Endodermal cell (in vitro differentiated cells): ENCODE results near the gene BICD2. TPM values are rescaled to one million over a fixed set of nuclear protein-coding genes. Genes with fewer than 3 reads are reported as not detected.

Experiments used
- DNase-seq: peaks from one replicate; pipeline ENCODE4 v3.0.0-alpha.2; 2017
- H3K27ac ChIP-seq: 2 replicates; pipeline ENCODE4 v1.5.1; 2013; ENCODE audit warnings: mild to moderate bottlenecking, low read depth, low read length, moderate library complexity
- H3K27me3 ChIP-seq: 2 replicates; pipeline ENCODE4 v1.6.1; 2013; ENCODE audit warnings: mild to moderate bottlenecking, low read length, moderate library complexity; ENCODE audit not compliant: insufficient read depth, control insufficient read depth, poor library complexity, severe bottlenecking
- H3K36me3 ChIP-seq: 2 replicates; pipeline ENCODE4 v1.7.0; 2013; ENCODE audit warnings: mild to moderate bottlenecking, low read length, moderate library complexity; ENCODE audit not compliant: control insufficient read depth, insufficient read depth
- H3K4me1 ChIP-seq: one replicate; pipeline ENCODE4 v1.7.0; 2013; ENCODE audit warnings: low read length; ENCODE audit not compliant: control insufficient read depth, insufficient read depth
- H3K4me3 ChIP-seq: 2 replicates; pipeline ENCODE4 v1.5.1; 2013; ENCODE audit warnings: mild to moderate bottlenecking, low read length, moderate library complexity
- H3K9ac ChIP-seq: 2 replicates; pipeline ENCODE4 v1.6.1; 2013; ENCODE audit warnings: mild to moderate bottlenecking, low read length, moderate library complexity; ENCODE audit not compliant: poor library complexity, severe bottlenecking; ENCODE audit errors: extremely low read depth
- H3K9me3 ChIP-seq: 2 replicates; pipeline ENCODE4 v1.6.1; 2013; ENCODE audit warnings: mild to moderate bottlenecking, low read length, moderate library complexity; ENCODE audit not compliant: control insufficient read depth
- H3K27ac Mint-ChIP-seq: 2 replicates; pipeline ENCODE4 v1.8.0; 2020; ENCODE audit warnings: mixed read lengths
- H3K27me3 Mint-ChIP-seq: 2 replicates; pipeline ENCODE4 v1.8.0; 2021; ENCODE audit warnings: mild to moderate bottlenecking, mixed read lengths; ENCODE audit not compliant: insufficient read depth
- H3K36me3 Mint-ChIP-seq: 2 replicates; pipeline ENCODE4 v1.8.0; 2020; ENCODE audit warnings: low read depth, mixed read lengths
- H3K4me1 Mint-ChIP-seq: 2 replicates; pipeline ENCODE4 v1.8.0; 2020; ENCODE audit warnings: mixed read lengths
- H3K4me3 Mint-ChIP-seq: 2 replicates; pipeline ENCODE4 v1.8.0; 2020; ENCODE audit warnings: mild to moderate bottlenecking, moderate library complexity, mixed read lengths
- H3K9me3 Mint-ChIP-seq: 2 replicates; pipeline ENCODE4 v1.8.0; 2020; ENCODE audit warnings: mild to moderate bottlenecking, mixed read lengths
- CTCF ChIP-seq: fragments of 200-600 bp; sonication (generic); conservative IDR thresholded peaks from 2 replicates; pipeline ENCODE4 v1.5.0; 2021; ENCODE audit warnings: antibody characterized with exemption, mild to moderate bottlenecking
- WGBS, 2 experiments: methylation state at CpG; one replicate each; pipeline versions ENCODE4 v1.1.5 to v1.1.7; 2013; ENCODE audit warnings: missing lambda C conversion rate in 2 of 2, mixed read lengths in 1 of 2; ENCODE audit not compliant: insufficient coverage in 1 of 2, insufficient read length in 1 of 2; 5-methylcytosine and 5-hydroxymethylcytosine counted together
- total RNA-seq, 2 donors: library from RNA; stranded (reverse); fragmentation: NEBNext Ultra II Directional in 1 of 2; extraction: Animal tissue kit (Norgen Biotek cat#: 25700) in 1 of 2; gene quantifications; 2 replicates in 1 of 2; 3 replicates in 1 of 2; pipeline ENCODE4 v1.2.1, GENCODE V29; 2021

BICD2 gene
- total RNA-seq, 2 donors from 2014 or later = 20.7 to 20.9 TPM

- H3K4me1 ChIP-seq = no peaks in the 10 kb centered on the region
- 92% methylated on average over 8 of the region's 8 CpGs; no CpG with 5 or more reads in 1 of the 2 experiments for WGBS, 2 experiments
- peak; percentile 19 for DNase-seq
- no peak overlapping the region for H3K4me3 ChIP-seq
- Mint-ChIP-seq H3K36me3 (no peaks in the 10 kb centered on the region), H3K27ac (no peak overlapping the region), H3K27me3 (peaks cover 2% of the 10 kb centered on the region), H3K4me1 (no peaks in the 10 kb centered on the region), H3K9me3 (peaks cover 2% of the 10 kb centered on the region), H3K4me3 (no peak overlapping the region)
- H3K27ac ChIP-seq = no peak overlapping the region
- no peak for TF ChIP-seq CTCF
- no peaks in the 10 kb centered on the region for H3K36me3 ChIP-seq
- no peak overlapping the region for H3K9ac ChIP-seq
- H3K9me3 ChIP-seq = no peaks in the 10 kb centered on the region
- H3K27me3 ChIP-seq = no peaks in the 10 kb centered on the region
Measured at GRCh38 chr9:92682269-92682668, 82.4 kb downstream of the BICD2 start.

- WGBS, 2 experiments = 92% methylated on average over 9 to 12 of the region's 12 CpGs
- no peaks in the 10 kb centered on the region for H3K4me1 Mint-ChIP-seq
- H3K9me3 Mint-ChIP-seq = no peaks in the 10 kb centered on the region
- no peak overlapping the region for H3K27ac Mint-ChIP-seq
- Histone ChIP-seq H3K36me3 (no peaks in the 10 kb centered on the region), H3K4me1 (no peaks in the 10 kb centered on the region), H3K9me3 (no peaks in the 10 kb centered on the region), H3K27me3 (no peaks in the 10 kb centered on the region), H3K9ac (no peak overlapping the region), H3K4me3 (no peak overlapping the region), H3K27ac (no peak overlapping the region)
- no peak for TF ChIP-seq CTCF
- DNase-seq = peak; percentile 36
- no peaks in the 10 kb centered on the region for H3K36me3 Mint-ChIP-seq
- no peak overlapping the region for H3K4me3 Mint-ChIP-seq
- H3K27me3 Mint-ChIP-seq = no peaks in the 10 kb centered on the region
Measured at GRCh38 chr9:92680166-92681119, 84.2 kb downstream of the BICD2 start.

- peak; percentile 45 for DNase-seq
- Histone ChIP-seq H3K9me3 (no peaks in the 10 kb centered on the region), H3K27ac (no peak overlapping the region), H3K36me3 (no peaks in the 10 kb centered on the region), H3K4me3 (no peak overlapping the region), H3K4me1 (no peaks in the 10 kb centered on the region), H3K27me3 (no peaks in the 10 kb centered on the region), H3K9ac (no peak overlapping the region)
- 72 to 87% methylated on average over 10 to 14 of the region's 14 CpGs for WGBS, 2 experiments
- no peaks in the 10 kb centered on the region for H3K36me3 Mint-ChIP-seq
- no peaks in the 10 kb centered on the region for H3K9me3 Mint-ChIP-seq
- no peak for TF ChIP-seq CTCF
- no peak overlapping the region for H3K27ac Mint-ChIP-seq
- no peak overlapping the region for H3K4me3 Mint-ChIP-seq
- H3K4me1 Mint-ChIP-seq = no peaks in the 10 kb centered on the region
- H3K27me3 Mint-ChIP-seq = no peaks in the 10 kb centered on the region
Measured at GRCh38 chr9:92679413-92680165, 85.0 kb downstream of the BICD2 start.
